GM21360 (cell line): ENCODE data around the gene ITCH.

Experiments used
- ATAC-seq: cut with Tn5 transposase; IDR thresholded peaks from one replicate; pipeline ENCODE4 v1.9.1; 2021; ENCODE audit warnings: mild to moderate bottlenecking, moderate library complexity; ENCODE audit not compliant: unreplicated experiment

ITCH gene

GRCh38 chr20:34526466-34526865, 163.4 kb downstream of the ITCH start:
- ATAC-seq = no peak

GRCh38 chr20:34527016-34527415, 163.9 kb downstream of the ITCH start:
- ATAC-seq = no peak

- no peak for ATAC-seq
Measured at GRCh38 chr20:34528921-34529297, 165.8 kb downstream of the ITCH start.

GRCh38 chr20:34529742-34530141, 166.7 kb downstream of the ITCH start:
- no peak for ATAC-seq

- no peak for ATAC-seq
Measured at GRCh38 chr20:34530342-34530741, 167.3 kb downstream of the ITCH start.

GRCh38 chr20:34531608-34532265, 168.7 kb downstream of the ITCH start:
- ATAC-seq = no peak

GRCh38 chr20:34532320-34532719, 169.2 kb downstream of the ITCH start:
- no peak for ATAC-seq

GRCh38 chr20:34532756-34533155, 169.7 kb downstream of the ITCH start:
- no peak for ATAC-seq

- ATAC-seq = no peak
Measured at GRCh38 chr20:34534391-34535165, 171.5 kb downstream of the ITCH start.

GRCh38 chr20:34535301-34535840, 172.3 kb downstream of the ITCH start:
- ATAC-seq = no peak

GRCh38 chr20:34535857-34536256, 172.8 kb downstream of the ITCH start:
- no peak for ATAC-seq

- no peak for ATAC-seq
Measured at GRCh38 chr20:34536798-34537394, 173.8 kb downstream of the ITCH start.

- no peak for ATAC-seq
Measured at GRCh38 chr20:34537651-34538050, 174.6 kb downstream of the ITCH start.

- ATAC-seq = no peak
Measured at GRCh38 chr20:34538671-34539123, 175.6 kb downstream of the ITCH start.

GRCh38 chr20:34539756-34540155, 176.7 kb downstream of the ITCH start:
- ATAC-seq = no peak

- no peak for ATAC-seq
Measured at GRCh38 chr20:34540596-34541263, 177.7 kb downstream of the ITCH start.

- ATAC-seq = no peak
Measured at GRCh38 chr20:34541264-34541901, 178.3 kb downstream of the ITCH start.

GRCh38 chr20:34541917-34542316, 178.8 kb downstream of the ITCH start:
- no peak for ATAC-seq

GRCh38 chr20:34542439-34542838, 179.4 kb downstream of the ITCH start:
- no peak for ATAC-seq

- ATAC-seq = no peak
Measured at GRCh38 chr20:34543463-34544056, 180.5 kb downstream of the ITCH start.
